Epithelial cell of prostate (primary cell): ENCODE measurements around the gene HKDC1.
"Not testable (repeated sequence)": the region's sequence is repeated elsewhere in the genome, so short reads cannot be mapped to it uniquely, and the experiment has no call there.

Source experiments
- DNase-seq: peaks from one replicate; pipeline ENCODE4 v3.0.0-alpha.2; 2011; ENCODE audit warnings: low read depth, low spot score
- H3K27ac ChIP-seq: fragments of 450-650 bp; 2 replicates; pipeline ENCODE4 v1.5.1; 2017; ENCODE audit warnings: mild to moderate bottlenecking

Gene HKDC1

GRCh38 chr10:69239816-69240434 is 19.8 kb downstream of the HKDC1 start:
- no peak for DNase-seq
- no peak overlapping the region for H3K27ac ChIP-seq

DNA sequence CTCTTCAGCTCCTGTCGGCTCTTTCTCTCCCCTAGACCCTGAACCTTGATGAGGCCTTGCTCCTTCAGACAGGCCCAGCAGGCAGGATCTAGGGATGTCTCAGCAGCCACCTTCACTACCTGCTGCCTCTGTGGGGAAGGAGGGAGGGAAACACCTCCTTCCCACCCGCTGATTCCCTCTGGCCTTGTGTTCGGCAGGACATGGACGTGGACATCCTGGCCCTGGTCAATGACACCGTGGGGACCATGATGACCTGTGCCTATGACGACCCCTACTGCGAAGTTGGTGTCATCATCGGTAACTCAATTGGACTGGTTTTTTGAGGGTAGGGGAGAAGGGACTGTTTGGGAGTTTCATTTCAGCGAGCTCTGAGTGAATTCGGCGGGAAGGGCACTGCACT is 20.3 kb downstream of the HKDC1 start:
- no peak for DNase-seq
- H3K27ac ChIP-seq = no peak overlapping the region

GRCh38 chr10:69241575-69241974 is 21.4 kb downstream of the HKDC1 start:
- no peak for DNase-seq
- H3K27ac ChIP-seq = no peak overlapping the region

DNA sequence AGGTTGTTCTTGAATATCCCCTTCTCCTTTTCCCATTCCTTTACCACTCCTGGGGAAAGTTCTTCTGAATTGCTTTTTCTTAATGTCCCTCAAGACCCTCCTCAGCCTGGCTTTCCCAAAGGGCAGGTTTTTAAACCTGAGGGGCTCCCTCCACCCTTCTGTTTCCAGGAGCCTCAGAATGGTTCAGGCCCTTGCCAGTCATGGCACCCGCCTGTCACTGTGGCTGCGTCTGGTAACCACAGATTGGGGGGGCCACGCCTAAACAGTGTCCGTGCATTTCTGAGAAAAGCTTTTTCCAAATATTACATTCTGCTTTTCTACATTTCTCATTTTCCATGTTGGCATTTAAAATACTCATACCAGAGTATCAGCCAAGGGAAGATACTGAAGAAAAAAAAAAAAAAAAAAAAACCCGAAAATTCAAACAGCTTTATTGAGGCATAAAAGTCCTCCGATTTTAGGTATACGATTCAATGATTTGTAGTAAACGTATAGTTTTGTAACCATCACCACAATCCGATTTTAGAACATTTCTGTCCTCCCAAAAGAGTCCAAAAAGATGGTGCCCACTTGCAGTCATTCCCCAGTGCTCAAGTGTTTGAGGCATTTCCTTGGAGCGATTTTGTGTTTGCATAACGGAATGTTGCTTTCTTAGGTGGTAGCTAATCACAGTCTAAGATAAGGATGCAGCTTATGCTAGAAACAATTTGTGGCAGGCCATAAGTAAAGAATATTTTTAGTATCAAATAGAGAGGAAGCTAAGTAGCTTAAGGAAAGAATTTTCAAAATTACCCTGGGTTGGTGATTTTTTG is 22.1 kb downstream of the HKDC1 start:
- DNase-seq = no peak
- no peak overlapping the region for H3K27ac ChIP-seq

GRCh38 chr10:69242852-69243212 is 22.7 kb downstream of the HKDC1 start:
- DNase-seq = no peak
- no peak overlapping the region for H3K27ac ChIP-seq

GRCh38 chr10:69243817-69244216 is 23.7 kb downstream of the HKDC1 start:
- no peak overlapping the region for H3K27ac ChIP-seq
- DNase-seq = no peak

DNA sequence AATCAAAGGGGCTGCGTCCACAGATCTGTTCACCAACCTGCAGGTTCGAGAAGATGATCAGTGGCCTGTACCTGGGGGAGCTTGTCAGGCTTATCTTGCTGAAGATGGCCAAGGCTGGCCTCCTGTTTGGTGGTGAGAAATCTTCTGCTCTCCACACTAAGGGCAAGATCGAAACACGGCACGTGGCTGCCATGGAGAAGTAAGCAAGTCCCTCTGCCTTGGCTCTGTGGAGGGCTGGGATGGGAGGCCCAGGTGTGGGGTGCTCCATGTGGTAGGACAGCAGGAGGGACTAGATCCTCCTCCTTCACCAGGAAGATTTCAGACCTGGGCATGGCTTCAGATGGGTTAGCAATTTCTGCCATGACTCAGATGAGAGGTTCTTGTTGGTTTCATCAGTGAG is 25.9 kb downstream of the HKDC1 start:
- no peak for DNase-seq
- no peak overlapping the region for H3K27ac ChIP-seq

DNA sequence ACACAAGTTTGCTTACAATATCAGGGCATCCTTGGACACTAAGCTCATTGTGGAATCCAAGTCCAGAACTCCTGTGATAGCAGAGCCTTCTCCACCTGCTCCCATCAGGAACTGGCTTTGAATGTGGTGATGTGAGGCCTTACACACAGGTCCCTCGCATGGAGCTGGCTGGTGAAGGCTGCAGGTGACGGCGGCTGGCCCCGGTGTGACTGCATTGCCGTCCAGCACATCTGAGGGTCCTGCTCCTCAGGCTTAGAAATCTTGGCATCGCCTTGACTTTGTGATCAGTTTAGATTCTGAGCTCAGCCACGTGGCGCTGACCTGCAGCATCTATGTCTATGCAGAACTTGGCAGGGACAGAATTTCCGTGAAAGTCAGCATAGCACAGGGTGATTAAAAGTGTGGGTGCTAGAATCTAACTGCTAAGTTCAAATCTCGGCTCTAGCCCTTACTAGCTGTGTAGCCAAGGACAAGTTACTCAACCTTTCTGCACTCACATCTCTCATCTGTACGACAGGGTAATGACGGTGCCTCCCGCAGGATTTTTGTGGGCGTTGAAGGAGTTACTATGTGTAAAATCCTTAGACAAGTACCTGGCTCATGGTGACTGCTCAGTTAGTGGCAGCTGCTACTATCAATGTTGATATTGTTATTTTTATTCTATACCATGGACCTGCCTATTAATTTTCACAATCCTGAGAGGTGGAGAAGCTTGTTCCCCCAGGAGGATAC is 26.6 kb downstream of the HKDC1 start:
- no peak overlapping the region for H3K27ac ChIP-seq
- DNase-seq = no peak

- H3K27ac ChIP-seq = no peak overlapping the region
- no peak for DNase-seq
These were observed 27.2 kb downstream of the HKDC1 start for GRCh38 chr10:69247313-69247710.

GRCh38 chr10:69248117-69248730 is 28.1 kb downstream of the HKDC1 start:
- DNase-seq = no peak
- no peak overlapping the region for H3K27ac ChIP-seq

- H3K27ac ChIP-seq = no peak overlapping the region
- no peak for DNase-seq
These were observed 29.9 kb downstream of the HKDC1 start for GRCh38 chr10:69250041-69250440.

DNA sequence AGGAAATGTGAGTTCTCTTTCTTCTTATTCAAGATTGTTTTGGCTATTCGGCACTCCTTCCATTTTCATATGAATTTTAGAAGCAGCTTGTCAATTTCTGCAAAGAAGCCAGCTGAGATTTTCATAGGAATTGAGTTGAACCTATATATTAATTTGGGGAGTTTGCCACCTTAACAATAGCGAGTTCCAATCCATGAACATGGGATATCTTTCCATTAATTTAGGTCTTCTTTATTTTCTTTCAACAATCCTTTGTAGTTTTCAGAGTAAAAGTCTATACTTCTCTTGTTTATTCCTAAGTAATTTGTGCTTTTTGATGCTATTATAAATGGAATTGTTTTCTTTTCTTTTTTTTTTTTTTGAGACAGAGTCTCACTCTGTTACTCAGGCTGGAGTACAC is 31.3 kb downstream of the HKDC1 start:
- H3K27ac ChIP-seq, DNase-seq: not testable (repeated sequence)

- no peak overlapping the region for H3K27ac ChIP-seq
- no peak for DNase-seq
These were observed 33.0 kb downstream of the HKDC1 start for GRCh38 chr10:69253171-69253570.

DNA sequence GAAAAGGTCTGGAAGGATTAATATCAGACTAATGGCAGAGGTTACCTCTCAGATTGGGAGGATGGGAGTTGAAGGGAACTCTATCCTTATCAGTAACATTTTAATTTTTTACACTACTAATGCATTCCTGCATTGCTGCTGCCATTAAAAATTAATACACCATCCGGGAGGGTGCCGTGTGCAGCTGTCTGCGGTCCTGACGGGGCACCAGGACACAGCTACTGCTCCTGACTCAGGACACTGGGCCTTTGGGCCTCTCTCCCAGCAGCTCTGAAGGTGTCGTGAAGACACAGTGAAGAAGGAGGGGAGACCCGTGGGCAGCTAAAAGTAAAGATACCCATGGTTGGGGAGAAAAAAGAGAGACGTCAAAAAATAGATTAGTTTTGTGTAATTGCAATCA is 34.7 kb downstream of the HKDC1 start:
- no peak overlapping the region for H3K27ac ChIP-seq
- DNase-seq = no peak

DNA sequence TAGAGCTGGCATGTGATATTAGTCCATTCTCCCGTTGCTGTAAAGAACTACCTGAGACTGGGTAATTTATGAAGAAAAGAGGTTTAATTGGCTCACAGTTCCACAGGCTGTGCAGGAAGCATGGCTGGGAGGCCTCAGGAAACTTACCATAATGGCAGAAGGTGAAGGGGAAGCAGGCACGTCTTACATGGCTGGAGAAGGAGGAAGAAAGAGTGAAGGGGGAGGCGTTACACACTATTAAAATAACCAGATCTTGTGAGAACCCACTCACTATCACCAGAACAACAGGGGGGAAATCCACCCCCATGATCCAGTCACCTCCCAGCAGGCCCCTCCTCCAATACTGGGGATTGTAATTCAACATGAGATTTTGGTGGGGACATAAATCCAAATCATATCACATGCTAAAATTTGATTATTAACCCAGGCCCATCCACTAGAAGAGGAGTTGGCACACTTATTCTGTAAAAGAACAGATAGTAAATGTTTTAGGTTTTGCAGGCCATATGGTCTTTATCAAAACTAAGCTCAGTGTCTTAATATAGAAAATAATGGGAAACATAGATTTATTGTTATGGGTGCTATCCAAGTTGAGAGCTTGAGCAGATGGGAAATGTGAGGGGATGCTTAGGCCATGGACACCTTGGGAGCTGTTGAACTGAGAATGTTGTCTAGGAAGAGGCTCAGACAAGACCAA is 39.6 kb downstream of the HKDC1 start:
- DNase-seq = no peak
- H3K27ac ChIP-seq = no peak overlapping the region

- no peak overlapping the region for H3K27ac ChIP-seq
These were observed 41.1 kb downstream of the HKDC1 start for GRCh38 chr10:69261184-69261583.

GRCh38 chr10:69262292-69262751 is 42.2 kb downstream of the HKDC1 start:
- DNase-seq = no peak
- H3K27ac ChIP-seq = no peak overlapping the region

More at GRCh38 chr10:69261184-69261583, 41.1 kb downstream of the HKDC1 start:
- no peak for DNase-seq

- no peak overlapping the region for H3K27ac ChIP-seq
These were observed 45.4 kb downstream of the HKDC1 start for GRCh38 chr10:69265521-69265920.

GRCh38 chr10:69268761-69269416 is 48.8 kb downstream of the HKDC1 start:
- DNase-seq = no peak
- peak overlapping the region; percentile 12 for H3K27ac ChIP-seq

More at GRCh38 chr10:69265521-69265920, 45.4 kb downstream of the HKDC1 start:
- no peak for DNase-seq

DNA sequence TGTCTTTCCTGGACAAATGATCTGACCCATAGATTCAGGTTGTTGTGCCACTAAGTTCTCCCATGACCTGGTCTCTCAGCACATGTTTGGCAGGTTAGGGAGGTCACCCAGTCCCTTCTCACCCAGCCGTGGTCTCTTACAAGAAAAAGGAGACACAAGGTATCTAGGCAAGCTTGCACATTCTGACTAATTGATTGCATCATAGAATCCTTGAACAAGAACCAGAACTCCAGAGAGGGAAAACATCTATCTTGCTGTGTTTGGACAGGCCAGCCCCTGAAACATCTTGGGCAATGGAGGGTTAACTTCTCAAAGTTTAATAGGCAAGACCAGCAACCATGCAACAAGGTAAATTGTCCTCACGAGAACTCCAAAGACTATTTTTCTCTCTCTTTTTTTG is 49.6 kb downstream of the HKDC1 start:
- DNase-seq = no peak
- H3K27ac ChIP-seq = no peak overlapping the region
